Measurements from ENCODE around the gene SHLD3. TPM values are rescaled to one million over a fixed set of nuclear protein-coding genes. Genes with fewer than 3 reads are reported as not detected.
"Not testable (repeated sequence)": the region's sequence is repeated elsewhere in the genome, so short reads cannot be mapped to it uniquely, and the experiment has no call there.

SHLD3 gene
- total RNA-seq, 4 donors from 2014 or later = 1.4 to 3.3 (median 2.4) TPM

DNA sequence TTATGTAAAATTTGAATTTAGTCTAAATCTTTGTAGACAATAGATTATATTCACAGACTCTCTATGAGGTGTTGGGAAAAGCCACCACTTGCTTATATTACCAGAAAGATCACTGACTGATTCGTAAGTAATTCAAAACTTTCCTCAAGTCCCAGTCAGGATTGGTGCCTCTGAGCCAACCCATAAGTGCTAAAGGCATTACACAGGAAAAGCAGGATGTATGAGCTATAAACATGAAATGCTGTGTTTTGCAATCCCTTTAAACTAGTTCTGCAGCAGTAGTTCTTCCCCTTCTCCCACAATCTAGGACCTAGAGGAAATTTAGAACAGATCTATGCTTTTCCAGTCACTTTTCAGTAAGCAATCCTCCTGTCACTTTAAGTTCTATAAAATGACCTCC is 48.0 kb downstream of the SHLD3 start:
- H3K4me1 ChIP-seq = no peaks in the 10 kb centered on the region
- H3K27ac ChIP-seq = no peak overlapping the region
- intact Hi-C loops (cut with DNase I; ENCODE audit: low total_unique reads) (no loop called here), in situ Hi-C loops (cut with MboI; ENCODE audit: low sequenced_read_pairs in 4 of 4) (no loop called here)
- DNase-seq (no peak), ATAC-seq (no peak)
- H3K4me3 ChIP-seq = no peak overlapping the region
- no peaks in the 10 kb centered on the region for H3K27me3 ChIP-seq
- H3K36me3 ChIP-seq = peaks cover 0 to 10% of the 10 kb centered on the region in 2 donors
- no peaks in the 10 kb centered on the region for H3K9me3 ChIP-seq
- TF ChIP-seq, protein P1, sequence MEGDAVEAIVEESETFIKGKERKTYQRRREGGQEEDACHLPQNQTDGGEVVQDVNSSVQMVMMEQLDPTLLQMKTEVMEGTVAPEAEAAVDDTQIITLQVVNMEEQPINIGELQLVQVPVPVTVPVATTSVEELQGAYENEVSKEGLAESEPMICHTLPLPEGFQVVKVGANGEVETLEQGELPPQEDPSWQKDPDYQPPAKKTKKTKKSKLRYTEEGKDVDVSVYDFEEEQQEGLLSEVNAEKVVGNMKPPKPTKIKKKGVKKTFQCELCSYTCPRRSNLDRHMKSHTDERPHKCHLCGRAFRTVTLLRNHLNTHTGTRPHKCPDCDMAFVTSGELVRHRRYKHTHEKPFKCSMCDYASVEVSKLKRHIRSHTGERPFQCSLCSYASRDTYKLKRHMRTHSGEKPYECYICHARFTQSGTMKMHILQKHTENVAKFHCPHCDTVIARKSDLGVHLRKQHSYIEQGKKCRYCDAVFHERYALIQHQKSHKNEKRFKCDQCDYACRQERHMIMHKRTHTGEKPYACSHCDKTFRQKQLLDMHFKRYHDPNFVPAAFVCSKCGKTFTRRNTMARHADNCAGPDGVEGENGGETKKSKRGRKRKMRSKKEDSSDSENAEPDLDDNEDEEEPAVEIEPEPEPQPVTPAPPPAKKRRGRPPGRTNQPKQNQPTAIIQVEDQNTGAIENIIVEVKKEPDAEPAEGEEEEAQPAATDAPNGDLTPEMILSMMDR (IDR thresholded peaks at IDR 0.05 in 4 of 5, conservative IDR thresholded peaks at IDR 0.05 in 1 of 5) = no peak
- no peak for TF ChIP-seq POLR2A (IDR thresholded peaks at IDR 0.05)

DNA sequence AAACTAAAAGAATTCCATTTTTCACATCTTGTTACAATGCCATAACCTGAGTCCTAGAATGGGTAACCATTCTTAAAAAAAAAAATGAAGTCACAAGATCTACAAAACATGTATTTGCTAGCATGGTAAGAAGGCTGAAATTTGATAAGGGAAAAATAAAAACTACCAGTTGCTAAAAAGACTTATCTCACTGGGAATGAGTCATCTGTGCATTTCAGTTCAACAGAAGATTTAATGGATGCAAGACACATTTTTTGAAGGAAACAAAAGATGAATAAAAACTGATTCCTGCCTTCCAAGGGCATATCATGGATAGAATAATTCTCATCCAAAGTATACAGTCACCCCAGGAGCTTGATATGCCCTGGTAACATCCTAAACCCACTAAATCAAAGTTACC is 49.9 kb downstream of the SHLD3 start:
- Histone ChIP-seq H3K9me3 (no peaks in the 10 kb centered on the region), H3K27ac (no peak overlapping the region), H3K27me3 (no peaks in the 10 kb centered on the region), H3K4me1 (no peaks in the 10 kb centered on the region), H3K36me3 (peaks cover 0 to 12% of the 10 kb centered on the region in 2 donors), H3K4me3 (no peak overlapping the region)
- TF ChIP-seq, protein P1 (IDR thresholded peaks at IDR 0.05 in 4 of 5, conservative IDR thresholded peaks at IDR 0.05 in 1 of 5) = no peak
- TF ChIP-seq POLR2A (IDR thresholded peaks at IDR 0.05) = no peak
- DNase-seq (no peak), ATAC-seq (no peak)
- in situ Hi-C loops (cut with MboI; ENCODE audit: low sequenced_read_pairs in 4 of 4) (no loop called here), intact Hi-C loops (cut with DNase I; ENCODE audit: low total_unique reads) (no loop called here)

DNA sequence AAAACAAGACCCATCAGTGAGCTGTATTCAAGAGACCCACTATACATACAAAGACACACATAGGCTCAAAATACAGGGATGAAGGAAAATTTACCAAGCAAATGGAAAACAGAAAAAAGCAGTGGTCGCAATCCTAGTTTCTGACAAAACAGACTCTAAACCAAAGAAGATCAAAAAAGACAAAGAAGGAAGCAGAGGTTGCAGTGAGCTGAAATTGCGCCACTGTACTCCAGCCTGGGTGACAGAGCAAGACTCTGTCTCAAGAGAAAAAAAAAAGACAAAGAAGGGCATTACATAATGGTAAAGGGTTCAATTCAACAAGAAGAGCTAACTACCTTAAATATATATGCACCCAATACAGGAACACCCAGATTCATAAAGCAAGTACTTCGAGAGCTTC is 51.2 kb downstream of the SHLD3 start:
- in situ Hi-C loops (cut with MboI; ENCODE audit: low sequenced_read_pairs in 4 of 4); H3K27me3 ChIP-seq; intact Hi-C loops (cut with DNase I; ENCODE audit: low total_unique reads); H3K4me3 ChIP-seq; DNase-seq; H3K4me1 ChIP-seq; H3K27ac ChIP-seq; H3K9me3 ChIP-seq; ATAC-seq: not testable (repeated sequence)
- H3K36me3 ChIP-seq = peaks cover 0 to 13% of the 10 kb centered on the region in 2 donors

Other genes with a start within 250 kb of the SHLD3 start
- under 1 TPM; 0.05 to 0.49 (median 0.31) TPM for gene ADAMTS6, start 143.1 kb upstream of the SHLD3 start, total RNA-seq
- under 1 TPM in 1 of 4 donors, not detected in 3; 0.56 TPM for gene CENPK, start 61.9 kb upstream of the SHLD3 start, total RNA-seq
- gene PPWD1, start 61.7 kb upstream of the SHLD3 start, total RNA-seq = 10 to 100 TPM; 14.1 to 18.8 (median 16.6) TPM
- 10 to 100 TPM; 17.0 to 26.1 (median 22.1) TPM for gene TRIM23, start 694 bp upstream of the SHLD3 start, total RNA-seq
- gene TRAPPC13, start within 50 bp of the SHLD3 start, total RNA-seq = 10 to 100 TPM; 11.2 to 21.3 (median 16.7) TPM
- gene SGTB, start 97.1 kb downstream of the SHLD3 start, total RNA-seq = 1 to 10 TPM; 3.6 to 6.6 (median 4.3) TPM
- 10 to 100 TPM; 20.4 to 29.9 (median 27.9) TPM for gene NLN, start 97.2 kb downstream of the SHLD3 start, total RNA-seq